HCT116 (cell line): ENCODE measurements around the gene ANKRD40CL. TPM values are rescaled to one million over a fixed set of nuclear protein-coding genes. Genes with fewer than 3 reads are reported as not detected.

ENCODE experiments used
- ATAC-seq: fragments of 200-7000 bp; cut with Tn5 transposase; 2 replicates; pipeline ENCODE4 v1.9.1; 2020; ENCODE audit warnings: mild to moderate bottlenecking, moderate library complexity
- BruUV-seq: library from RNA; stranded (reverse); fragments of 400-500 nt; replicated peaks from 2 replicates; lab custom pipeline; 2021; lab: Mats Ljungman, UMichigan
- CTCF ChIA-PET: fragments of 300-600 bp; sonication (Branson Sonifier 250); formaldehyde crosslinking; loops from one replicate; lab custom pipeline; 2021; ENCODE audit warnings: antibody characterized with exemption; lab: Charles Lee
- POLR2A ChIA-PET: fragments of 300-600, 350-600 bp; sonication (Branson Sonifier 250); formaldehyde crosslinking; loops from one replicate; lab custom pipeline; 2021; ENCODE audit warnings: antibody characterized with exemption; lab: Charles Lee
- RAD21 ChIA-PET, 2 experiments: fragments of 300-600 bp; sonication (Branson Sonifier 250); formaldehyde crosslinking; loops; one replicate each; lab custom pipeline; 2023; ENCODE audit warnings: low total read pairs in 2 of 2; ENCODE audit not compliant: uncharacterized antibody in 2 of 2, unreplicated experiment in 2 of 2, low non-redundant PET in 1 of 2; lab: Charles Lee
- DNase-seq: peaks from one replicate; pipeline ENCODE4 v3.0.0-alpha.2; 2010; ENCODE audit warnings: low read depth, low spot score
- H2AFZ ChIP-seq: fragments of 200-600 bp; shearing (Covaris generic), sonication (generic); 2 replicates; pipeline ENCODE4 v1.6.1; 2017; ENCODE audit warnings: low read depth, mixed run types, mixed read lengths, antibody characterized with exemption, low read length; ENCODE audit not compliant: poor library complexity, severe bottlenecking
- H3K27ac ChIP-seq: 2 replicates; pipeline ENCODE4 v1.5.1; 2012; ENCODE audit warnings: low read depth, low read length
- H3K27me3 ChIP-seq: fragments of 200-600 bp; sonication (generic); 2 replicates; pipeline ENCODE4 v1.6.1; 2016; ENCODE audit warnings: mixed run types, low read length, mixed read lengths; ENCODE audit not compliant: insufficient read depth
- H3K36me3 ChIP-seq, 2 experiments: fragments of 200-500 bp in 1 of 2; fragments of 200-600 bp in 1 of 2; sonication (Bioruptor generic) in 1 of 2; sonication (generic) in 1 of 2; 2 replicates each; pipeline versions ENCODE4 v1.5.1 to v1.6.1; 2014 to 2016; ENCODE audit warnings: low read length in 2 of 2, inconsistent platforms in 1 of 2, mixed read lengths in 1 of 2, mixed run types in 1 of 2; ENCODE audit not compliant: insufficient read depth in 2 of 2, control insufficient read depth in 1 of 2
- H3K4me1 ChIP-seq, 2 experiments: fragments of 200-600 bp in 1 of 2; sonication (generic) in 1 of 2; 2 replicates each; pipeline versions ENCODE4 v1.5.1 to v1.6.1; 2012 to 2017; ENCODE audit warnings: low read length in 2 of 2, inconsistent platforms in 1 of 2, mild to moderate bottlenecking in 1 of 2, mixed read lengths in 1 of 2, mixed run types in 1 of 2, moderate library complexity in 1 of 2; ENCODE audit not compliant: insufficient read depth in 2 of 2, control insufficient read depth in 1 of 2
- H3K4me2 ChIP-seq: fragments of 200-600 bp; sonication (generic); 2 replicates; pipeline ENCODE4 v1.6.1; 2017; ENCODE audit warnings: mixed run types, low read length, mixed read lengths
- H3K4me3 ChIP-seq, 2 experiments: fragments of 200-600 bp in 1 of 2; sonication (generic) in 1 of 2; replicated peaks in 1 of 2; 2 replicates each; pipeline ENCODE4 v1.5.1; 2011 to 2016; ENCODE audit warnings: low read length in 2 of 2, control low read depth in 1 of 2, low read depth in 1 of 2, mild to moderate bottlenecking in 1 of 2, mixed read lengths in 1 of 2, mixed run types in 1 of 2
- H3K79me2 ChIP-seq: fragments of 200-600 bp; sonication (generic); 2 replicates; pipeline ENCODE4 v1.6.1; 2017; ENCODE audit warnings: mild to moderate bottlenecking, mixed run types, low read length, moderate library complexity, mixed read lengths; ENCODE audit not compliant: insufficient read depth
- H3K9ac ChIP-seq: fragments of 200-600 bp; sonication (generic); 2 replicates; pipeline ENCODE4 v1.6.1; 2016; ENCODE audit warnings: low read length, mixed read lengths
- H3K9me2 ChIP-seq: fragments of 200-600 bp; sonication (generic), shearing (Covaris generic); 2 replicates; pipeline ENCODE4 v1.6.1; 2017; ENCODE audit warnings: mixed run types, mild to moderate bottlenecking, moderate library complexity; ENCODE audit not compliant: insufficient read depth
- H3K9me3 ChIP-seq, 2 experiments: fragments of 200-500 bp in 1 of 2; fragments of 200-600 bp in 1 of 2; sonication (Bioruptor generic) in 1 of 2; sonication (generic) in 1 of 2; 2 replicates each; pipeline ENCODE4 v1.6.1; 2014 to 2017; ENCODE audit warnings: low read length in 2 of 2, mixed read lengths in 2 of 2, inconsistent platforms in 1 of 2, low read depth in 1 of 2, mild to moderate bottlenecking in 1 of 2, mixed run types in 1 of 2, moderate library complexity in 1 of 2; ENCODE audit not compliant: control insufficient read depth in 1 of 2, insufficient read depth in 1 of 2
- H4K20me1 ChIP-seq: fragments of 200-600 bp; sonication (generic), shearing (Covaris generic); 2 replicates; pipeline ENCODE4 v1.6.1; 2017; ENCODE audit warnings: mixed run types, mild to moderate bottlenecking, moderate library complexity; ENCODE audit not compliant: insufficient read depth
- CEBPB ChIP-seq: IDR thresholded peaks from 2 replicates; pipeline ENCODE4 v1.6.1; 2012; ENCODE audit warnings: low read depth
- CTCF ChIP-seq, 3 experiments: fragments of 200-600 bp in 1 of 3; sonication (generic) in 1 of 3; IDR thresholded peaks in 2 of 3; conservative IDR thresholded peaks in 1 of 3; 2 replicates each; pipeline ENCODE4 v1.5.1; 2012 to 2017; ENCODE audit warnings: low read depth in 2 of 3, low read length in 2 of 3, antibody characterized with exemption in 1 of 3, borderline replicate concordance in 1 of 3, control low read depth in 1 of 3, mild to moderate bottlenecking in 1 of 3, mixed read lengths in 1 of 3, mixed run types in 1 of 3, moderate library complexity in 1 of 3; ENCODE audit not compliant: insufficient read depth in 1 of 3
- ELF1 ChIP-seq: IDR thresholded peaks from 2 replicates; pipeline ENCODE4 v1.6.1; 2012; ENCODE audit warnings: low read depth, borderline replicate concordance
- EZH2phosphoT487 ChIP-seq: fragments of 200-600 bp; IDR thresholded peaks from 2 replicates; pipeline ENCODE4 v1.6.1; 2018; ENCODE audit warnings: antibody characterized with exemption, borderline replicate concordance
- FOSL1 ChIP-seq: IDR thresholded peaks from 2 replicates; pipeline ENCODE4 v1.6.1; 2012; ENCODE audit warnings: low read depth
- JUND ChIP-seq: IDR thresholded peaks from 2 replicates; pipeline ENCODE4 v1.6.1; 2012
- POLR2AphosphoS5 ChIP-seq: IDR thresholded peaks from 2 replicates; pipeline ENCODE4 v1.6.1; 2011; ENCODE audit warnings: mild to moderate bottlenecking, low read depth, low read length, moderate library complexity
- REST ChIP-seq: IDR thresholded peaks from 2 replicates; pipeline ENCODE4 v1.6.1; 2012; ENCODE audit warnings: low read depth
- SIN3A ChIP-seq: IDR thresholded peaks from 2 replicates; pipeline ENCODE4 v1.6.1; 2012; ENCODE audit warnings: low read depth
- SP1 ChIP-seq: IDR thresholded peaks from 2 replicates; pipeline ENCODE4 v1.6.1; 2012; ENCODE audit warnings: low read depth
- SRF ChIP-seq: IDR thresholded peaks from 2 replicates; pipeline ENCODE4 v1.6.1; 2012; ENCODE audit warnings: low read depth
- TCF7L2 ChIP-seq: IDR thresholded peaks from 2 replicates; pipeline ENCODE4 v1.7.0; 2011; ENCODE audit warnings: borderline replicate concordance, inconsistent platforms; ENCODE audit not compliant: insufficient read depth, insufficient read length; ENCODE audit errors: extremely low read depth
- YY1 ChIP-seq: IDR thresholded peaks from 2 replicates; pipeline ENCODE4 v1.6.1; 2011; ENCODE audit warnings: low read length, low read depth, moderate library complexity, mild to moderate bottlenecking; ENCODE audit not compliant: insufficient replicate concordance; ENCODE audit errors: extremely low read depth
- ZNF274 ChIP-seq: fragments of 200-500 bp; sonication (Bioruptor generic); IDR thresholded peaks from 2 replicates; pipeline ENCODE4 v1.6.1; 2014; ENCODE audit warnings: mild to moderate bottlenecking, low read depth, low read length, inconsistent platforms
- intact Hi-C: fragments of 100-400 bp; cut with micrococcal nuclease; formaldehyde crosslinking; loops from 2 replicates; pipeline ENCODE4 v1.10.0; 2022
- total RNA-seq: library from RNA; stranded (reverse); gene quantifications from one replicate; pipeline ENCODE4 v1.2.1, GENCODE V29; 2021; ENCODE audit not compliant: unreplicated experiment

The ANKRD40CL gene
- total RNA-seq, 1 experiment from 2014 or later, result 0.57 TPM

DNA sequence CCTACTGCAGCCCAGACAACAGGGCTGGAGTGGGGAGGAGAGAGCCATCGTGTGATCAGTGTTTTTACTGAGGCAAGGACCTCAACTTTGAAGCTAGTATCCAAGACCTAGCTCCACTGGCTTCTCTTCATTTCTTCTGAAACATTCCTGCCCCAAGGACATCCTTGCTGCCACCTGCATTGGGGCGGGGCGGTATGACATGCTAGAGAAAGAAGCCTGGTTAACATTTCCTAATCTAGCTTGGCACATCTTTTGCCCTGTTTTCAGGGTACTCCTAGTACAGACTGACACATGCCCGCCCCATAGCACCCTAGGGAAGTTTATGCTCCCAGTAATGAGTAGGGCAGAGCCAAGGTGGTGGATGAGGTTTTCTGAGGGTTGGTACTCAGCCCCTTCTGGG is 17.8 kb upstream of the ANKRD40CL start:
- Histone ChIP-seq H3K4me3 (no peak overlapping the region), H2AFZ (no peak overlapping the region), H3K4me2 (no peak overlapping the region), H3K9ac (no peak overlapping the region), H3K79me2 (no peaks in the 10 kb centered on the region), H3K9me2 (no peaks in the 10 kb centered on the region), H3K9me3 (no peaks in the 10 kb centered on the region), H3K36me3 (no peaks in the 10 kb centered on the region), H4K20me1 (no peaks in the 10 kb centered on the region), H3K27ac (no peak overlapping the region), H3K4me1 (peaks cover 0 to 9% of the 10 kb centered on the region in 2 experiments; a peak in 2 of 4 replicates), H3K27me3 (no peaks in the 10 kb centered on the region)
- ChIA-PET POLR2A (interaction anchor here (0.6 to 1.6 kb wide), 2 partner anchors 57 to 398 kb away, joined by 4 to 5 read pairs; no protein-coding TSS in a partner anchor), RAD21 (interaction anchor here in 1 of 2 experiments (2.8 kb wide), 1 partner anchor 57 kb away, joined by 19 read pairs; no protein-coding TSS in a partner anchor), CTCF (interaction anchor here (1.7 to 5.6 kb wide), 2 partner anchors 57 to 368 kb away, joined by 5 to 127 read pairs; partner anchors contain the start of gene NME1)
- intact Hi-C loops, result no loop called here
- DNase-seq (no peak), ATAC-seq (no peak)
- BruUV-seq, result no TSS peak
- TF ChIP-seq YY1, result no peak
- no peak for TF ChIP-seq ELF1

DNA sequence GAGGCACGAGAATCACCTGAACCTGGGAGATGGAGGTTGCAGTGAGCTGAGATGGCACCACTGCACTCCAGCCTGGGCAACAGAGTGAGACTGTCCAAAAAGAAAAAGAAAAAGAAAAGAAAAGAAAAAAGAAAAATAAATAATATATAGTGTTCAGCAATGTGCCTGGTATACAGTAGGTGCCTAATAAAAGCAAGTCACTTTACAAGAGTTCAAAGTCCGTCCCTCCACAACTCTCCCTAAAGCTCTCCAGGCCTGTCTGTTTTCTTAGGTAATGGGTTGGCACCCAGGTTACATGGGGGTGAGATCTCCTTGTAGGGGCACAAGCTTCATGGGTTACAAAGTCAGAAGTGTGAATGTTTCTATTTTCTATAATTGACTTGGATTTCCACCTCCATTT is 16.6 kb upstream of the ANKRD40CL start:
- H3K9me3 ChIP-seq, result no peaks in the 10 kb centered on the region
- BruUV-seq, result no TSS peak
- ATAC-seq, result no peak
- H3K36me3 ChIP-seq, result no peaks in the 10 kb centered on the region
- no peak overlapping the region for H3K27ac ChIP-seq
- no peaks in the 10 kb centered on the region for H3K79me2 ChIP-seq
- ChIA-PET RAD21 (interaction anchor here (2.3 to 2.8 kb wide), 2 partner anchors 58 kb away, joined by 15 to 19 read pairs; no protein-coding TSS in a partner anchor), POLR2A (interaction anchor here (0.6 to 2.8 kb wide), 3 partner anchors 58 to 287 kb away, joined by 5 to 12 read pairs (median 10); partner anchors contain the start of gene TOB1), CTCF (interaction anchor here (0.6 to 5.6 kb wide), 17 partner anchors 10 to 370 kb away, joined by 3 to 127 read pairs (median 10); partner anchors contain the start of genes LUC7L3 and NME1)
- peak overlapping the region; percentile 28 for H2AFZ ChIP-seq
- DNase-seq, result no peak
- intact Hi-C loops, result loop anchor here (1.0 to 5.0 kb wide), 6 partner anchors 58 to 368 kb away; partner anchors contain the start of genes NME1 and SPATA20
- no peaks in the 10 kb centered on the region for H3K27me3 ChIP-seq
- H3K9me2 ChIP-seq, result no peaks in the 10 kb centered on the region
- no peak overlapping the region for H3K4me2 ChIP-seq
- H4K20me1 ChIP-seq, result no peaks in the 10 kb centered on the region
- no peak overlapping the region for H3K9ac ChIP-seq
- peaks cover 0 to 9% of the 10 kb centered on the region in 2 experiments; a peak in 2 of 4 replicates for H3K4me1 ChIP-seq
- no peak overlapping the region for H3K4me3 ChIP-seq
- no peak for TF ChIP-seq JUND
- TF ChIP-seq EZH2phosphoT487, result no peak
- TF ChIP-seq SP1, result no peak
- TF ChIP-seq CEBPB, result no peak
- no peak for TF ChIP-seq ZNF274
- TF ChIP-seq CTCF (IDR thresholded peaks at IDR 0.05 in 2 of 3, conservative IDR thresholded peaks at IDR 0.05 in 1 of 3; ENCODE audit: borderline replicate concordance in 1 of 3, insufficient read depth in 1 of 3, low read depth in 2 of 3, low read length in 2 of 3), result no peak
- TF ChIP-seq FOSL1, result no peak
- TF ChIP-seq TCF7L2, result no peak
- TF ChIP-seq POLR2AphosphoS5, result no peak
- no peak for TF ChIP-seq ELF1
- no peak for TF ChIP-seq SIN3A
- TF ChIP-seq SRF, result no peak
- TF ChIP-seq REST, result no peak
